Coronary artery (tissue), 2 donors: ENCODE measurements around the gene PVR.

Source experiments
- DNase-seq: peaks from one replicate; pipeline ENCODE4 v3.0.0-alpha.2; 2017; ENCODE audit warnings: low spot score
- H3K27ac ChIP-seq, 2 donors: fragments of 200-600 bp; sonication (generic); one replicate each; pipeline ENCODE4 v1.5.1; 2016 to 2019
- H3K4me3 ChIP-seq: fragments of 200-600 bp; sonication (generic); 2 replicates; pipeline ENCODE4 v1.5.1; 2016; ENCODE audit warnings: mild to moderate bottlenecking, moderate library complexity
- TF ChIP-seq, protein P1 (sequence below): fragments of 200-600 bp; sonication (generic); IDR thresholded peaks from one replicate; pipeline ENCODE4 v1.5.1; 2019; ENCODE audit warnings: antibody characterized with exemption

Gene PVR

DNA sequence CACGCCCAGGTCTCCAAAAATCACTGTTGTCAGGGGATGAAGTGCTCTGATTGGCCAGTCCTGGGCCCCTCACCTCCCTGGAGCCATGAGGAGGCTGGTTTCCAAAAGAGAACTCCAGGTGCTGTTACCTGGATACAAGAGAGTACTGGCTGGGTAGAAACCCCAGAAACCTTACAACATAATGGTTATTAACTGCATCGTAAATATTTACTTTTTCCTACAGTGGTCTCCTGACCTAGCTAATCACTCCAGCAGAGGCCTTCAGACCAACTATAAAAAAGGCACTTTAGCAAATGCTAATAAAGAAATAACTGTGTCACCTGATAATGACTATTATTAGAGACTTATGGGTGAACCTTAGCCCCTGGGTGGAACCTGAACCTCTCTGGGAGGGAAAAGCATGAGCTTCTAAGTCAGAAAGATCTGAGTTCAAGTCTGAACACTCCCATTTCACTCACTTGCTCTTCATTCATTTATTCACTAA lies 31.9 kb upstream of the PVR start:
- no peak overlapping the region for H3K27ac ChIP-seq
- no peak for DNase-seq
- TF ChIP-seq, protein P1, sequence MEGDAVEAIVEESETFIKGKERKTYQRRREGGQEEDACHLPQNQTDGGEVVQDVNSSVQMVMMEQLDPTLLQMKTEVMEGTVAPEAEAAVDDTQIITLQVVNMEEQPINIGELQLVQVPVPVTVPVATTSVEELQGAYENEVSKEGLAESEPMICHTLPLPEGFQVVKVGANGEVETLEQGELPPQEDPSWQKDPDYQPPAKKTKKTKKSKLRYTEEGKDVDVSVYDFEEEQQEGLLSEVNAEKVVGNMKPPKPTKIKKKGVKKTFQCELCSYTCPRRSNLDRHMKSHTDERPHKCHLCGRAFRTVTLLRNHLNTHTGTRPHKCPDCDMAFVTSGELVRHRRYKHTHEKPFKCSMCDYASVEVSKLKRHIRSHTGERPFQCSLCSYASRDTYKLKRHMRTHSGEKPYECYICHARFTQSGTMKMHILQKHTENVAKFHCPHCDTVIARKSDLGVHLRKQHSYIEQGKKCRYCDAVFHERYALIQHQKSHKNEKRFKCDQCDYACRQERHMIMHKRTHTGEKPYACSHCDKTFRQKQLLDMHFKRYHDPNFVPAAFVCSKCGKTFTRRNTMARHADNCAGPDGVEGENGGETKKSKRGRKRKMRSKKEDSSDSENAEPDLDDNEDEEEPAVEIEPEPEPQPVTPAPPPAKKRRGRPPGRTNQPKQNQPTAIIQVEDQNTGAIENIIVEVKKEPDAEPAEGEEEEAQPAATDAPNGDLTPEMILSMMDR = no peak
- no peak overlapping the region for H3K4me3 ChIP-seq

DNA sequence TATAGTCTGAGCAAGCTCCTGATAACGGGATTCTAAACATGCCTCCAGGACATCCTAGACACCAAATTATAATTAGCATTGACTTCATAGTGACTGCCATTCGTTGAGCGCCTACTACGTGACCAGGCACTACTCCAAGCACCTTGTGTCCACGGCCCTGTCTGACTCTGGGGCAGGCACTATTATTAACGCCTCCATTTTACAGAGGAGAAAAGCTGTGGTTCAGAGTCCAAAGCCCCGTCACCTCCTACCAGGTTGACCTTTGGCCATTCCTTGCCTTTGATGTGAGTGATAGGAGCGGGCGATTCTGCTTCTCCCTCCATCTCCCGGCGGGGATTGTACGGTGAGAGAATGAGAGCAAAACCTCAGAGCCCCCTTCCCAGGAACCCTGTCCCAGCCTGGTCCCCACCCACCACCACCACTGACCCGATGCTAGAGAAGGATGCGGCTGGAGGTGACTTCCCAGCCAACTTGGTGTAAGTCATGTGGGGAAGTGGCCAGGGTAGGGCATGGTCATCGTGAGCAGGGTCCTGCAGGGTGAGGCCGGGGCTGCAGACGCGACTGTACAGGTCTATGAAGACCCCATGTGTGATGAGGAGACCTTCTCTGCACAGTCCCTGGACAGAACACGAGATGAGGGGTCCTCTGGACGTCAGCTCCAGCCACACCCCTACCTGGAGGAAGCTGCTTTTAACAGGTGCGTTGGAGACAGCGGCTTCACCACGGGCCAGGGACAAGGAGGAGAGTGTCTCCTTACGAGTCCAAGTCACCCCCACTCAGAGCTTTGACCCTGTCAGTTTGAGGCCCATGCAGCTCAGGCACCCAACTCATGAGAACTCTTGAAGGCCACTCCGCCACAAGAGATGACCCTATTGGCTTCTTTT lies 30.2 kb upstream of the PVR start, which contains the start of gene IGSF23:
Gene IGSF23 (plus strand): TSS at position 269 of the 884 bp plus-strand sequence. CDS start 83 bp downstream, at position 352.
- no peak for DNase-seq
- Histone ChIP-seq H3K4me3 (no peak within 1 kb of the TSS), H3K27ac (no peak within 1 kb of the TSS)
- TF ChIP-seq, protein P1 = no peak

DNA sequence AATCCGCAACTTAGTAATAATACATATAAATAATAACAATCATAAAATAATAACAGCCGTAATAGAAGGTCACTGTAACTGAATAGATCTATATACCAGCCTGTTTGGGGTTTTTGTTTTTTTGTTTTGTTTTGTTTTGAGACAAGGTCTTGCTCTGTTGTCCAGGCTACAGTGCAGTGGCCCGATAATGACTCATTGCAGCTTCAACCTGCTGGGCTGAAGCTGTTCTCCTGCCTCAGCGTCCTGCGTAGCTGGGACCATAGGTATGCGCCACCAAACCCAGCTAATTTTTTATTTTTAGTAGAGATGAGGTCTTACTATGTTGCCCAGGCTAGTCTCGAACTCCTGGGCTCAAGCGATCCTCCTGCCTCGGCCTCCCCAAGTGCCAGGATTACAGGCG lies 29.4 kb upstream of the PVR start:
- TF ChIP-seq, protein P1 = no peak
- Histone ChIP-seq H3K4me3 (no peak overlapping the region), H3K27ac (no peak overlapping the region)
- DNase-seq = no peak

DNA sequence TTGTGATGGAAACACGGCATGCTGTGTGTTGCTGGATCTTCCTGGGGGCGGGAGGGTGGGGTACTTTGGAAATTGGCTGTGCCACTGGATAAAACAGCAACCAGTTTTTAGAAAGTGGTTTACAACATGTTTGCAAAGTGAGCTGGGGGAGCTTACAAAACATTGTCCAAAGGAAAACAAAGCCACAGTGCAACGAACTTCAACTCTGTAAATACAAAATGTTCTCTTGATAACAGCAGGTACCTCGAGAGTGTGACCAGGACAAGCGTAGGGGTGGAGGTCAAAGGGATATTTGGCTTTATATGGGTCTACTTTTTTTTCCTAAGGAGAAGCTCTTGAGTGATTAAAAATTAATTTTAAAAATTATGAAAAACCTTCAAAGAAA lies 27.9 kb upstream of the PVR start:
- no peak overlapping the region for H3K4me3 ChIP-seq
- no peak overlapping the region for H3K27ac ChIP-seq
- DNase-seq = no peak
- TF ChIP-seq, protein P1 = no peak

DNA sequence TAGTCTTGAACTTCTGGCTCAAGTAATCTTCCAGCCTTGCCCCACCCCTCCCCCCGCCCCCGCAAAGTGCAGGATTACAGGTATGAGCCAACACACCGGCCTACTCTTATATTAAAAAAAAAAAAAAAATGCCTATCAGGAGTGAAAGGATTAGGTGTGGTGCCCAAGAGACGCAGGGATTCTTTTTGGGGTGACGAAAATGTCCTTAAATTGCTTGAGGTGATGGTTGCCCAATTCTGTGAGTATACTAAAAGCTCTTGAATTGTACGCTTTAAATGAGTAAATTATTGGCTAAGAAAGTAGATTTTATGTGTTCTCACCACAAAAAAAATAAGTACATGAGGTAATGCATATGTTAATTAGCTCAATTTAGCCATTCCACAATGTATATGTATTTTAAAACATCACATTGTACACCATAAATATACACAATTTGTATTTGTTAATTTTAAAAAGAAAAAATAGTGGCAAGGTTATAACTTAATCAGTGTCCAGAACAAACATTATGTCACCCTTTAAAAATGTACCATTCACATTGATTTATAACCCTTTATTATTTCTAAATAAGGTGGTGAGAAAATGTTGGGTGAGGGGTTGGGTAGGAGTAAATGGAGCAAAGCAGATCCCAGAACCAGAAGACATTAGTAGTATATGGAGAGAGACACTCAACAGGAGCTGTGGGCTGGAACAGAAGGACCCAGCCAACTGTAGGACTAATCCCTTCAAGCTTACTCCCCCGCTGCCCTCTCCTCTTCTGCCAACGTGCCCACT lies 26.4 kb upstream of the PVR start:
- H3K4me3 ChIP-seq = no peak overlapping the region
- DNase-seq = no peak
- H3K27ac ChIP-seq = no peak overlapping the region
- TF ChIP-seq, protein P1 = no peak

DNA sequence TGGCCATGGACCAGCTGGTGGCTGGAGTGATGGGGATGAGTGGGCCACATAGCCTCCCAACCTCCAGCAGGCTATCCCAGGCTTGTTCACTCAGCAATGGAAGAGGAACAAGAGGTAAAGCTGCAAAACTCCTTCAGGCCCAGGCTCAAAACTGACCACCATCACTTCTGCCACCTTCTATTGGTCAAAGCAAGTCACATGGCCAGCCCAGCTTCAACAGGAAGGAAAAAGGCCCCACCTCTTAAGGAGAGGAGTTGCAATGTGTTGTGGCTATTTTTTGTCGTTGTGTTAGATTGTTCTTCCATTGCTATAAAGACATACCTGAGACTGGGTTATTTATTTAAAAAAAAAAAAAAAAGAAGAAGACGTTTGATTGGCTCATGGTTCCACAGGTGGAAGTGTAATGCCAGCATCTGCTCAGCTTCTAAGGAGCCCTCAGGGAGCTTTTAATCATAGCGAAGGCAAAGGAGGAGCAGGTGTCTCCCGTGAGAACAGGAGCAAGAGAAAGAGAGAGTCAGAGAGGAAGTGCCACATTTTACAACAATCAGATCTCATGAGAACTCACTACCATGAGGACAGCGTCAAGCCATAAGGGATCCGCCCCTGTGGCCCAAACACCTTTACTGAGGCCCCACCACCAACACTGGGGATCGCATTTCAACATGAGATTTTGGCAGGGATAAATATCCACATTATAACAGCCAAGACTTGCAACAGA lies 24.9 kb upstream of the PVR start:
- Histone ChIP-seq H3K27ac (no peak overlapping the region), H3K4me3 (no peak overlapping the region)
- TF ChIP-seq, protein P1 = no peak
- no peak for DNase-seq
